Ovary (tissue), 9 donors: ENCODE results near the gene SERPINB6. TPM values are rescaled to one million over a fixed set of nuclear protein-coding genes. Genes with fewer than 3 reads are reported as not detected.

ENCODE experiments used
- DNase-seq, 5 donors: peaks; one replicate each; pipeline ENCODE4 v3.0.0-alpha.2; 2019 to 2020
- H3K27ac ChIP-seq, 2 donors: fragments of 200-600 bp; one replicate each; pipeline versions ENCODE4 v1.5.1 to v1.8.0; 2019 to 2022
- H3K27me3 ChIP-seq: fragments of 200-600 bp; one replicate; pipeline ENCODE4 v1.8.0; 2022
- H3K36me3 ChIP-seq: fragments of 200-600 bp; sonication (generic); one replicate; pipeline ENCODE4 v1.5.1; 2019
- H3K4me1 ChIP-seq: one replicate; pipeline ENCODE4 v1.8.1; 2013; ENCODE audit warnings: mild to moderate bottlenecking, moderate library complexity; ENCODE audit not compliant: insufficient read depth
- H3K4me3 ChIP-seq: fragments of 200-600 bp; sonication (generic); one replicate; pipeline ENCODE4 v1.5.1; 2017
- H3K9me3 ChIP-seq, 2 donors: fragments of 200-600 bp in 1 of 2; sonication (generic) in 1 of 2; one replicate each; pipeline versions ENCODE4 v1.5.1 to v1.8.1; 2013 to 2019; ENCODE audit warnings: mild to moderate bottlenecking in 1 of 2, moderate library complexity in 1 of 2
- EP300 ChIP-seq: sonication (generic); formaldehyde crosslinking; IDR thresholded peaks from one replicate; pipeline ENCODE4 v1.6.1; 2017; ENCODE audit warnings: antibody characterized with exemption
- POLR2A ChIP-seq: fragments of 450-650 bp; IDR thresholded peaks from one replicate; pipeline ENCODE4 v1.6.1; 2017; ENCODE audit warnings: antibody characterized with exemption, mild to moderate bottlenecking, moderate library complexity
- WGBS, 3 donors: extraction: QIAGEN DNeasy Blood & Tissue Kit in 1 of 3; methylation state at CpG; one replicate each; pipeline versions ENCODE4 v1.1.5 to v1.1.7; 2013 to 2017; 5-methylcytosine and 5-hydroxymethylcytosine counted together
- intact Hi-C, 4 donors: fragments of 100-400 bp; cut with DNase I; formaldehyde crosslinking; loops; one replicate each; pipeline versions ENCODE4 v1.11.0 to v1.15.1; 2022 to 2023
- polyA plus RNA-seq, 2 donors: library from polyadenylated mRNA; stranded (reverse); fragments of 200-250 nt in 1 of 2; fragments of 350-450 nt in 1 of 2; fragmentation: Illumina TruSeq in 1 of 2; extraction: RNeasy Lipid Tissue Mini Kit (QIAGEN cat#74804) in 1 of 2; gene quantifications; one replicate each; pipeline ENCODE4 v1.2.3, GENCODE V29; 2013 to 2014
- total RNA-seq, 7 donors: library from RNA; depleted of rRNA in 2 of 7; stranded (reverse); fragments of >200 nt in 2 of 7; fragmentation: NEBNext Ultra II Directional in 3 of 7; extraction: Animal tissue kit (Norgen Biotek cat#: 25700) in 3 of 7; gene quantifications; one replicate each; pipeline versions ENCODE4 v1.1.0 to v1.2.4, GENCODE V29; 2016 to 2023
- TF ChIP-seq, protein P1 (sequence below), 3 donors: fragments of 450-650 bp in 2 of 3; fragments of 200-600 bp in 1 of 3; IDR thresholded peaks; one replicate each; pipeline versions ENCODE4 v1.5.1 to v1.8.0; 2016 to 2022; ENCODE audit warnings: antibody characterized with exemption in 3 of 3, mild to moderate bottlenecking in 1 of 3
- donor health status: DM: no; HTN: no; CAD: no; lungs with moderate emphysema.
- donor health status: DM: no; HTN: no; CAD: no.
- donor health status: Bipolar disorder and iron deficiency.
- donor health status: DM: yes; HTN: yes; CAD: no.
- donor health status: DM: no; HTN: no; CAD: no.
- donor health status: DM: yes; HTN: yes; CAD: no.

Gene SERPINB6
- total and polyA plus RNA-seq, 9 donors: 98.1 to 252 (median 156) TPM

DNA sequence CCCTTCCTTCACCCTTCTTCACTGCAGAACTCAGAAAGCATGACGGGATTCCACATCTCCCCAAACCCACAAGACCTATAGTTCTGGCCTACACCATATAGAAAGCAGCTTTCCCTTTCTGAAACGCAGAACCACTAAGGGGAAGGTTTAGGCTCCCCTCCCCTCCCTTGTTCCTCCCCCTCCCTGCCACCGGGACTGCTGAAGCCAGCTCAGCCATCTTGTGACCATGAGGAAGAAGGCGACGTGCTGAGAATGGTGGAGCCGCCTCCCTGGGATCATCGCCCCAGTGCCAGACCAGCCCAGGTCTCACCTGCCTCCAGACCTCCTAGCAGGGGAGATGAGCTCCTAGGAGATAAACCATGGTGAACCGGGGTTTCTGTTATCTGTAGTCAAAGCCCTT, 19.6 kb downstream of the SERPINB6 start:
- H3K9me3 ChIP-seq: no peaks in the 10 kb centered on the region
- no peaks in the 10 kb centered on the region for H3K27me3 ChIP-seq
- intact Hi-C loops: loop anchor here in 3 of 4 donors (1.0 to 5.0 kb wide), 3 partner anchors 36 to 38 kb away; no protein-coding TSS in a partner anchor
- DNase-seq: no peak
- H3K4me3 ChIP-seq: no peak overlapping the region
- no peak for TF ChIP-seq POLR2A
- TF ChIP-seq, protein P1, sequence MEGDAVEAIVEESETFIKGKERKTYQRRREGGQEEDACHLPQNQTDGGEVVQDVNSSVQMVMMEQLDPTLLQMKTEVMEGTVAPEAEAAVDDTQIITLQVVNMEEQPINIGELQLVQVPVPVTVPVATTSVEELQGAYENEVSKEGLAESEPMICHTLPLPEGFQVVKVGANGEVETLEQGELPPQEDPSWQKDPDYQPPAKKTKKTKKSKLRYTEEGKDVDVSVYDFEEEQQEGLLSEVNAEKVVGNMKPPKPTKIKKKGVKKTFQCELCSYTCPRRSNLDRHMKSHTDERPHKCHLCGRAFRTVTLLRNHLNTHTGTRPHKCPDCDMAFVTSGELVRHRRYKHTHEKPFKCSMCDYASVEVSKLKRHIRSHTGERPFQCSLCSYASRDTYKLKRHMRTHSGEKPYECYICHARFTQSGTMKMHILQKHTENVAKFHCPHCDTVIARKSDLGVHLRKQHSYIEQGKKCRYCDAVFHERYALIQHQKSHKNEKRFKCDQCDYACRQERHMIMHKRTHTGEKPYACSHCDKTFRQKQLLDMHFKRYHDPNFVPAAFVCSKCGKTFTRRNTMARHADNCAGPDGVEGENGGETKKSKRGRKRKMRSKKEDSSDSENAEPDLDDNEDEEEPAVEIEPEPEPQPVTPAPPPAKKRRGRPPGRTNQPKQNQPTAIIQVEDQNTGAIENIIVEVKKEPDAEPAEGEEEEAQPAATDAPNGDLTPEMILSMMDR (IDR thresholded peaks at IDR 0.05): no peak
- no peak for TF ChIP-seq EP300
- no peaks in the 10 kb centered on the region for H3K36me3 ChIP-seq
- peaks cover 1% of the 10 kb centered on the region for H3K4me1 ChIP-seq
- H3K27ac ChIP-seq: no peak overlapping the region
- 83 to 89% (median 84%) methylated on average over 8 of the region's 8 CpGs for WGBS, 3 donors

GRCh38 chr6:2950713-2951112, 20.7 kb downstream of the SERPINB6 start:
- H3K9me3 ChIP-seq: no peaks in the 10 kb centered on the region
- H3K27me3 ChIP-seq: no peaks in the 10 kb centered on the region
- no peak overlapping the region for H3K27ac ChIP-seq
- peaks cover 1% of the 10 kb centered on the region for H3K4me1 ChIP-seq
- 82 to 90% (median 84%) methylated on average over 12 of the region's 12 CpGs for WGBS, 3 donors
- intact Hi-C loops: loop anchor here in 1 of 4 donors (5.0 kb wide), 1 partner anchor 37 kb away; no protein-coding TSS in a partner anchor
- TF ChIP-seq, protein P1 (IDR thresholded peaks at IDR 0.05): no peak
- TF ChIP-seq EP300: no peak
- H3K4me3 ChIP-seq: no peak overlapping the region
- no peaks in the 10 kb centered on the region for H3K36me3 ChIP-seq
- no peak for DNase-seq

DNA sequence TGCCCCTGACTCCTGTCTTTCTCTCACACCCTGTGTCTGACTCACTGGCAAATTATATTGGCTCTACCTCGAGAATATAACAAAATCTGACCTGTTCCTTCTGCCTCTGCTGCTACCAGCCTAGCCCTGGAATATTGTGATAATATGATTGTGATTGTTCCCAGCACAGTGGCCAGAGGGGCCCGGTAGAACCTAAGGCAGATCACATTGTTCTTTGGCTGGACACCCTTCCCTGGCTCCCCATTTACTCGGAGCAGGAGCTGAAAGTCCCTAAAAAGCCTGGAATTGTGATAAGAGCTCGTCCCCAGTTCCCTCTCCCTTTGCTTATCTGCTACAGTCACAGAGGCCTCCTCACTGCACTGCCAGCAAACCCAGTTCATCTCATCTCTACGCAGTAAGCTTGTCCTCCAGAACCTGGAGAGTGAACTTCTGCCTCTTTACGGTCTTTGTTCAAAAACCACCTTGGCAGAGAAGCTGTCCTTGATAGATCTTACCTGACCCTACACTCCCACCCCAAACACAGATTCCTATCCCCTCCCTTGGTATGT, 21.8 kb downstream of the SERPINB6 start:
- Histone ChIP-seq H3K9me3 (no peaks in the 10 kb centered on the region), H3K27ac (no peak overlapping the region), H3K4me3 (no peak overlapping the region), H3K36me3 (no peaks in the 10 kb centered on the region), H3K27me3 (no peaks in the 10 kb centered on the region), H3K4me1 (peaks cover 1% of the 10 kb centered on the region)
- 78 to 90% (median 84%) methylated on average over 6 of the region's 6 CpGs for WGBS, 3 donors
- intact Hi-C loops: loop anchor here in 1 of 4 donors (5.0 kb wide), 1 partner anchor 38 kb away; no protein-coding TSS in a partner anchor
- TF ChIP-seq EP300: no peak
- TF ChIP-seq, protein P1 (IDR thresholded peaks at IDR 0.05): no peak
- no peak for TF ChIP-seq POLR2A
- no peak for DNase-seq

DNA sequence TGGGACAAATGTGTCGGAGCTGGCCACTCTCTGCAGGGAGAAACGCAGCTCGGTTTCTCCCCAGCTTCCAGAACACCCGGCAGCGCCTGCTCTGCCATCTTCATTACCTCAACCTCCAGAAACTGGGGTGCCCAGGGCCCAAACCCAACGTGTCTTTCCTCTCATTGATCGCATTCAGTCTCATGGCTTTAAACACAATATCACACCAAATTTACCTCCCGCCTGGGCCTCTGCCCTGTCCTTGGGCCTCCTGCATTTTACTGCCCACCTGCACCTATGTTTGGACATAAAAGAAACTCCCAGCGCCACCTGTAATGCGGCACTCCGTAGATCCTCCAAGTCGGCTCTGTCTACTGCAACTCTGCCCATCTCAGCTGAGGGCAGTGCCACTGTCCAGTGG, 22.2 kb downstream of the SERPINB6 start:
- no peaks in the 10 kb centered on the region for H3K36me3 ChIP-seq
- no peak overlapping the region for H3K4me3 ChIP-seq
- H3K27ac ChIP-seq: no peak overlapping the region

More for the DNA sequence above, 22.2 kb downstream of the SERPINB6 start:
- TF ChIP-seq, protein P1 (IDR thresholded peaks at IDR 0.05): no peak
- TF ChIP-seq EP300: no peak
- TF ChIP-seq POLR2A: no peak
- 90 to 93% (median 91%) methylated on average over 12 of the region's 12 CpGs for WGBS, 3 donors
- peaks cover 1% of the 10 kb centered on the region for H3K4me1 ChIP-seq
- no peak for DNase-seq
- intact Hi-C loops: no loop called here
- no peaks in the 10 kb centered on the region for H3K9me3 ChIP-seq
- no peaks in the 10 kb centered on the region for H3K27me3 ChIP-seq
